Kidney tubule cell (primary cell): ENCODE measurements around the gene BANK1.
A peak's percentile ranks its signal among the peaks of the same experiment; 100 is the strongest.

Experiments used
- DNase-seq: peaks from one replicate; pipeline ENCODE4 v3.0.0-alpha.2; 2018; ENCODE audit warnings: low spot score

Gene BANK1

GRCh38 chr4:101790521-101791181 is at the start of gene BANK1:
Gene BANK1, plus strand, starts transcription at chr4:101790730. Its CDS starts 151 bp downstream, at chr4:101790881.
- DNase-seq: peak; percentile 78

DNA sequence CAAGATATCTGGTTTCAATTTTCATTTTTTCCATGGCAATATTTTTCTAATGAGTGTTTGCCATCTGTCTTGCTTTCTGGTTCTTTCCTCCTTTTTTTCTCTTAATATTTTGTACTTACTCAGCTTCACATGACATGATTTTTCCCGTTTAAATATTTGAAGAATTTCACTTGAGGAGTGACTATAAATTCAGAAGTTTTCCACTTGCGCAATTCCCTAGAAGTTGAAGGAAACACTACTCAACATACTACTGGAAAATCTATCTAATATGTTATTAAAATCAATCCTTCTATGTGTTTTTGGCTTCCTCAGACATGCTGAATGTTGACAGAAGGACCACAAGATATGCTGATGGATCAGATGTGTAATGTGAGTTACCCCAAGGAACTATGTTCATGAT is 36.8 kb upstream of the BANK1 start:
- no peak for DNase-seq

GRCh38 chr4:101756181-101756580 is 34.3 kb upstream of the BANK1 start:
- DNase-seq: no peak

- no peak for DNase-seq
Observed at GRCh38 chr4:101761405-101761804, 29.1 kb upstream of the BANK1 start.

DNA sequence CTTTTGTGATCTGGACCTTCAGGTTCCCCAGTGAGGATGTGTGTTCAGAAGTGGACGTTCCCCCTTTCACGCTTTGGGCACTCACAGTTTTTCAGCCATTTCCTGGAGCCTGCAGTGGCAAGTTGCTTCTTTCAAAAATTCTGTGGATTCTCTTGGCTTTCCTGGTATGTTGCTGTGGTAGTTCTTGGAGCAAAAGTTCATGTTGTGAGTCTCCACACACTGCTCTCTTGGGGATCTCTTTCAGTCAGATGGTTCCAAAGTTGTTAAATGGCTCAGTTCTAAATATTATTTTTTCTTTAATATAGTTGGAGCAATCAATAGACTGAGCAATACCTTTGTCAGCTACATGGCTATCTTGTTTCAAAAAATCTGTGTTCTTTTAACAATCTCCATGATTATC is 28.5 kb upstream of the BANK1 start:
- no peak for DNase-seq

DNA sequence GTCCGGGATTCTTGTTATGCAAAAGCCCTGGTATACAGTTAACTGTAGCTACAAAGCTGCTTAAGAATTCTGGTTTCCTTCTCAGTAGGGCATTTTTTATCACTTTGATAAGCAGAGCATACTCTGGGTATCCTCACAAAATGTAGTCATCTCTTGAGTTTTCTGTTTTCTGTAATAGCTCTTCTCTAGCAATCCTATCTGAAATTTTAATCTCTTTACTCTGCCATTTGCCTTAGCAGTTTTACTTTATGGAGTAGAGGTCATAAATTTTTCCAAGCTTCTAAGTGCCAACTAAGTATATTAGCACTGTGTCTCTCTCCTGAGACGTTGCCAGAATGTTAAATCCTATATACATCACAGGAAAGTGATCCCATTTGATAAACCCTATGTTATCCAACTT is 28.0 kb upstream of the BANK1 start:
- DNase-seq: no peak

DNA sequence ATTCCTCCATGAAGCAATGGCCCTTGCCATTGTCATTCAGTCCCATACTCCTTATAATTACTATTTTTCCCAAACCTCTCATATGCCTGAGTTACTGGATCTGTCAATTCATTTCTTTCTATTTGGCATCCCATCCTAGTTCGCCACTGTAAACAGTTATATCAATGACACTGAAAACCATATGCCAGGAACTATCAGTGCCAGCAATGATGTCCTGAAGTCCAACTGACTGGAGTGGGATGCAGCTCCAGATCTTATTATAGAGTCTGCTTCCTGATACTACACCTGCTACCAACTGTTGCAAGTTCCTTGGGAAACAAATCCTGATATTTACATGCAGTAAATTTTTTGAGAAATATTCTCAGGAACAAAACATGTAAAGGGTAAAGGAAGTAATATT is 27.0 kb upstream of the BANK1 start:
- DNase-seq: no peak

DNA sequence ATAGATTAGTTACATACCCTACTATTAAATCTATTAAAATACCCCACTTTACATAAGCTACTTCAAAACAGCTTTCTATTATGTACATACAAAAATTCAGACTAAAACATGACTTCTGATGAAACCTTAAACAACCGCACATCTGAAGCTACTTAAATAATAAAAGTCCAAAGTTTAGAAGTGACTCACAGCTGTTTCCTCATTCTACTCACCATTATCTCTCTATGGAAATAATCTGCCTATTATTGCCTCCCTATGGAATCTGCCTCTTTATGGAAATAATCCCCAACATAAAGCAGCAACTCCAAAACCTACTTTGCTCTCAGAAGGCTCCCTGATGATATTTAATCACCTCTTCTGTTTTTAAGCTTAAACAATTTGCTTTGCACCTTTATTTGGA is 15.7 kb upstream of the BANK1 start:
- DNase-seq: no peak

DNA sequence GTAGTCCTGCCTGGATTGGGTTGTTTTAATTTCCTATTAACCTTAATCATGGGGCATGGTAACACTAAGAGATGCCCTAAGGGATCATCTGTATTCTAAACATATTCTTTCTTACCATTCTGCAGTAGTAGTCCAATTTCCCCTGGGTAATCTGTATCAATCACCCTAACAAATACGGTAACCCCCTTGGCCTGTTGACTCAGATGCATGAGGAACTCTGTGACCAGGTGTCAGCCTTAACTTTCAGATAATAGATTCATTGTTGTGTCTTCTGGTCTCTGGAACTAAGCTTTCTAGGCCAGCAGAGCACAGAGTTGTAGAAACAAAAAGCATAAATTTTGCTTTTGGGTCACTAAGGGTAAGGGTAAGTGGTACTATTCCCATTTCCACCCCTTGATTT is 13.1 kb upstream of the BANK1 start:
- DNase-seq: no peak

- no peak for DNase-seq
Observed at GRCh38 chr4:101780284-101780683, 10.2 kb upstream of the BANK1 start.

DNA sequence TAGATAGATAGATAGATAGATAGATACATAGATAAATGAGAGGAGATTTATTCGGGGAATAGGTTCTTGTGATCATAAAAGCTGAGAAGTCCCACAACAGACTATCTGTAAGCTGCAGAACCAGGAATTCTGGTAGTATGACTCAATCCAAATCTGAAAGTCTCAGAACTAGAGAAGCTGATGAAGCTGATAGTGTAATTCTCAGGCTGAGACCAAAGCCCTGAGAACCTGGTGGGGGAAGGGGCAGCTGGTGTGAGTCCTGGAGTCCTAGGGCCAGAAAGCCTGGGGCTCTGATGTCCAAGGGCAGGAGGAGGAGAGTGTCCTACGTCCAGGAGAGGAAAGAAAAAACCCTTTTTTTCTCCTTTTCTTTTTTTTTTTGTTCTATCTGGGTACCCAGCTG is 8.0 kb upstream of the BANK1 start:
- DNase-seq: no peak

- DNase-seq: no peak
Observed at GRCh38 chr4:101784957-101785356, 5.6 kb upstream of the BANK1 start.

DNA sequence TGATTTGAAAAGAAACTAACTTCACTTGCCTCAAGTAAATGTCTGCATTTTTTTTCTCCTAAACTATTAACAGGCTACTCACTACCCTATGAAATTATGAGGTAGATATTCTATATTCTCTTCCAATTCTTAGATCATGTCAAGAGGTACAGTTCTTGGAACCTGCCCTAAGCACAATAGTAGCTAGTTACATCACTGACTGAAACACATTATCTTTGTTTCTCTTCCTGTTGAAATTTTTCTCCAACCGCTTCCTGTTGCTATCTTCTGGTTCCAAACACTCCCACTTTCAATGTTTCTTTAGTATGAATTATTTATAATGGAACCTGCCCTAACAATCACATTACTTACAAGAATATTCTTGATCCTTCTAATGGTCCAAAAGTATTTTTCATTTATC is 5.0 kb upstream of the BANK1 start:
- no peak for DNase-seq

DNA sequence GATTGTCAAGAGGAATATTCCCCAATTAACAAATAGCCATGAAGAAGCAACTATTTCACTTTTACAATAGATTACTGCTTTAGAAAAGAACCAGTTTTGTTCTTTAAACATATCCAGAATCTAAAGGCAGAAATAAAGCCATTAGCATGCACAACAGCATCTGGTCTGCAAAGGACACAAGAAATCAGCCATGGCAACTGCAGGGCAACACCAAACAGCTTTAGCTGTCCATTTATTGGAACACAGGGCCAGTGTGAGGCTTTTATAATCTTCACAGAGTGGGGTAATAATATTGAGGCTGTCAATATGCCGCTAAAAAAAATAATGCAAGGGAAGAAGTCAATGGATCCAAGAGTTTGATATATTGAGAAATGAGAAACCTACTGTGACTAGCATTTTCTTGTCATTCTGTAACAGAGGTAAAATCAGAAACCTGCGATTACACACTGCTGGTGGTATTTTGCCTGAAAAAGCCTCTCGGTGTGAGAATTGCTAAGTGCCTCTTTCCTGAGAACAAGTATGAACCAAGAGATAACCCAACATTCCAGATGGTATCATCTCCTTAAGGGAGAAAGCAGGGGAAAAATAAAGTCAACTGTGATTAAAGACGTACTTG is 2.7 kb upstream of the BANK1 start:
- DNase-seq: no peak

DNA sequence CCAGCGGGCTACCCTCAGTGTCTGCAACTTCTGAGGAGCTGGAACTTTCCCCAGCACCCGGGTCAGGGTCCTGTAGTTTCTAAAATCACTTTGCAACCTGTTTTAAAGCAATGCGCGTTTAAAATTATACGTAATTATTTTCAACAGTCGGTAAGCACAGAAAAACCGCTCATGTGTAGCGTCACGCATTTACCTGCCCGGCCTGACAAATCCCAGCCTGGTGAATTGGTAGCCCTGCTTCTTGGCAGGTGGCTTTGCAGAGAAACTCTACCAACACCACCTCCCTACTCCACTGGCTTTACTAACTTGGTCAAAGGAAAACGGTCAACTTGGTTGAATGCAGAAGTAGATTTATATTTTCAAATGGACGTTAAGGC is 640 bp downstream of the BANK1 start:
- DNase-seq: peak; percentile 52

- peak; percentile 20 for DNase-seq
Observed at GRCh38 chr4:101792056-101792590, 1.6 kb downstream of the BANK1 start.

GRCh38 chr4:101793397-101793796 is 2.9 kb downstream of the BANK1 start:
- DNase-seq: no peak

DNA sequence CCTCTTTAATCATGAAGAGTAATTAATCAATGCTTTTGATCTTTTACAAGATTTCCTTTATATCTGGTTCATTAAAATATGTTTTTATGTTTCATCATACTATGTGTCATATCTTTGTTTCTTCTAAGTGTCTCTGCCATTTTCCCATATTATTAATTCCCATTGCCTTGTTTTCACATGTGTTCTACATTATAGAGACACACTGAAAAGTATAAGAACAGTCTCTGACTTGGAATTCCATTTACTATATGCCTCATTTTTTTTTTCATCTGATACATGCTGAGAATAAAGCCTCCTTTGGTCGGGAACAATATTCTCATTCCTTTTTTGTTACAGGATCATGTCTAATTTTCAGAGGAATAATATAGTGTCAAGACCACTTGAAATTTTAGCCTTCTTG is 4.3 kb downstream of the BANK1 start:
- DNase-seq: no peak

- no peak for DNase-seq
Observed at GRCh38 chr4:101795704-101796103, 5.2 kb downstream of the BANK1 start.

GRCh38 chr4:101801958-101802357 is 11.4 kb downstream of the BANK1 start:
- no peak for DNase-seq

- DNase-seq: peak; percentile 73
Observed at GRCh38 chr4:101806914-101807313, 16.4 kb downstream of the BANK1 start.

- no peak for DNase-seq
Observed at GRCh38 chr4:101807351-101807750, 16.8 kb downstream of the BANK1 start.

DNA sequence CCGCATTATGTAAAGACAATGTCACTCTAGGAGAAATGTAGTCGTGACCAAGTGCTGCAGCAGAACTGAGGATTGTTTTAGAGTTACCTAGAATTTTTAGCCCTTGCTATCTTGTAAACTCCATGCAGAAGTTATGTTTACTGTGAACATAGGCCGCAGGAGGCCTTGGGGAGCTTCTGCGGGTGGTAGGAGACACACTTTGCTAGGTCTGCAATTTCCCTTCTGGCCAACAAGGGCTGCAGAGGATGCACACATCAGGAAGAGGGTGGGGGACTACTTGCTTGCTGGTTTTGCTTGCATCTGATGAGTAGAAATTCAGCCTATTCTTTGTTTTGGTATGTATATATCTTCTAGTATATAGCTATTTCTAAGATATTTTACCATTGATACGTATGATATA is 23.1 kb downstream of the BANK1 start:
- DNase-seq: no peak

- DNase-seq: peak; percentile 51
Observed at GRCh38 chr4:101818362-101818761, 27.8 kb downstream of the BANK1 start.
